ENCODE measurements around the gene C2CD3. TPM values are rescaled to one million over a fixed set of nuclear protein-coding genes. Genes with fewer than 3 reads are reported as not detected.

The C2CD3 gene
- total RNA-seq, 1 donor from 2014 or later, result 23.8 TPM

GRCh38 chr11:74195828-74196227 is 25.0 kb upstream of the C2CD3 start:
- no peaks in the 10 kb centered on the region for H3K4me1 ChIP-seq
- H3K27me3 ChIP-seq, result no peaks in the 10 kb centered on the region
- no peaks in the 10 kb centered on the region for H3K36me3 ChIP-seq
- H3K9me3 ChIP-seq, result no peaks in the 10 kb centered on the region
- H3K27ac ChIP-seq, result no peak overlapping the region
- intact Hi-C loops (cut with DNase I), result no loop called here
- TF ChIP-seq POLR2AphosphoS5 (IDR thresholded peaks at IDR 0.05; ENCODE audit: insufficient read depth in 1 of 2, low read depth in 1 of 2), result no peak
- TF ChIP-seq, protein P1, sequence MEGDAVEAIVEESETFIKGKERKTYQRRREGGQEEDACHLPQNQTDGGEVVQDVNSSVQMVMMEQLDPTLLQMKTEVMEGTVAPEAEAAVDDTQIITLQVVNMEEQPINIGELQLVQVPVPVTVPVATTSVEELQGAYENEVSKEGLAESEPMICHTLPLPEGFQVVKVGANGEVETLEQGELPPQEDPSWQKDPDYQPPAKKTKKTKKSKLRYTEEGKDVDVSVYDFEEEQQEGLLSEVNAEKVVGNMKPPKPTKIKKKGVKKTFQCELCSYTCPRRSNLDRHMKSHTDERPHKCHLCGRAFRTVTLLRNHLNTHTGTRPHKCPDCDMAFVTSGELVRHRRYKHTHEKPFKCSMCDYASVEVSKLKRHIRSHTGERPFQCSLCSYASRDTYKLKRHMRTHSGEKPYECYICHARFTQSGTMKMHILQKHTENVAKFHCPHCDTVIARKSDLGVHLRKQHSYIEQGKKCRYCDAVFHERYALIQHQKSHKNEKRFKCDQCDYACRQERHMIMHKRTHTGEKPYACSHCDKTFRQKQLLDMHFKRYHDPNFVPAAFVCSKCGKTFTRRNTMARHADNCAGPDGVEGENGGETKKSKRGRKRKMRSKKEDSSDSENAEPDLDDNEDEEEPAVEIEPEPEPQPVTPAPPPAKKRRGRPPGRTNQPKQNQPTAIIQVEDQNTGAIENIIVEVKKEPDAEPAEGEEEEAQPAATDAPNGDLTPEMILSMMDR (IDR thresholded peaks at IDR 0.05), result no peak
- TF ChIP-seq POLR2A (IDR thresholded peaks at IDR 0.05), result no peak
- no peak for DNase-seq (ENCODE audit: extremely low spot score in 2 of 2)
- no peak overlapping the region for H3K4me3 ChIP-seq

- Histone ChIP-seq H3K4me1 (peaks cover 6% of the 10 kb centered on the region), H3K27ac (no peak overlapping the region), H3K4me3 (no peak overlapping the region), H3K9me3 (no peaks in the 10 kb centered on the region), H3K36me3 (no peaks in the 10 kb centered on the region), H3K27me3 (no peaks in the 10 kb centered on the region)
- intact Hi-C loops (cut with DNase I), result no loop called here
- DNase-seq (ENCODE audit: extremely low spot score in 2 of 2), result no peak
- TF ChIP-seq POLR2AphosphoS5 (IDR thresholded peaks at IDR 0.05; ENCODE audit: insufficient read depth in 1 of 2, low read depth in 1 of 2) (no peak), POLR2A (IDR thresholded peaks at IDR 0.05) (no peak)
- TF ChIP-seq, protein P1 (IDR thresholded peaks at IDR 0.05), result no peak
Observed at GRCh38 chr11:74185695-74186094, 14.9 kb upstream of the C2CD3 start.

- Histone ChIP-seq H3K27ac (no peak overlapping the region), H3K27me3 (no peaks in the 10 kb centered on the region), H3K4me3 (no peak overlapping the region), H3K9me3 (no peaks in the 10 kb centered on the region), H3K36me3 (no peaks in the 10 kb centered on the region), H3K4me1 (peaks cover 6% of the 10 kb centered on the region)
- no peak for DNase-seq (ENCODE audit: extremely low spot score in 2 of 2)
- intact Hi-C loops (cut with DNase I), result no loop called here
- TF ChIP-seq, protein P1 (IDR thresholded peaks at IDR 0.05), result no peak
- TF ChIP-seq POLR2A (IDR thresholded peaks at IDR 0.05) (no peak), POLR2AphosphoS5 (IDR thresholded peaks at IDR 0.05; ENCODE audit: insufficient read depth in 1 of 2, low read depth in 1 of 2) (no peak)
Observed at GRCh38 chr11:74185285-74185684, 14.5 kb upstream of the C2CD3 start.

GRCh38 chr11:74182635-74183034 is 11.8 kb upstream of the C2CD3 start:
- no peaks in the 10 kb centered on the region for H3K36me3 ChIP-seq
- H3K4me1 ChIP-seq, result peaks cover 14% of the 10 kb centered on the region
- no peaks in the 10 kb centered on the region for H3K27me3 ChIP-seq
- H3K27ac ChIP-seq, result no peak overlapping the region
- no peak for DNase-seq (ENCODE audit: extremely low spot score in 2 of 2)
- TF ChIP-seq POLR2A (IDR thresholded peaks at IDR 0.05), result no peak
- TF ChIP-seq POLR2AphosphoS5 (IDR thresholded peaks at IDR 0.05; ENCODE audit: insufficient read depth in 1 of 2, low read depth in 1 of 2), result no peak
- TF ChIP-seq, protein P1 (IDR thresholded peaks at IDR 0.05), result no peak
- intact Hi-C loops (cut with DNase I), result no loop called here
- no peak overlapping the region for H3K4me3 ChIP-seq
- no peaks in the 10 kb centered on the region for H3K9me3 ChIP-seq

DNA sequence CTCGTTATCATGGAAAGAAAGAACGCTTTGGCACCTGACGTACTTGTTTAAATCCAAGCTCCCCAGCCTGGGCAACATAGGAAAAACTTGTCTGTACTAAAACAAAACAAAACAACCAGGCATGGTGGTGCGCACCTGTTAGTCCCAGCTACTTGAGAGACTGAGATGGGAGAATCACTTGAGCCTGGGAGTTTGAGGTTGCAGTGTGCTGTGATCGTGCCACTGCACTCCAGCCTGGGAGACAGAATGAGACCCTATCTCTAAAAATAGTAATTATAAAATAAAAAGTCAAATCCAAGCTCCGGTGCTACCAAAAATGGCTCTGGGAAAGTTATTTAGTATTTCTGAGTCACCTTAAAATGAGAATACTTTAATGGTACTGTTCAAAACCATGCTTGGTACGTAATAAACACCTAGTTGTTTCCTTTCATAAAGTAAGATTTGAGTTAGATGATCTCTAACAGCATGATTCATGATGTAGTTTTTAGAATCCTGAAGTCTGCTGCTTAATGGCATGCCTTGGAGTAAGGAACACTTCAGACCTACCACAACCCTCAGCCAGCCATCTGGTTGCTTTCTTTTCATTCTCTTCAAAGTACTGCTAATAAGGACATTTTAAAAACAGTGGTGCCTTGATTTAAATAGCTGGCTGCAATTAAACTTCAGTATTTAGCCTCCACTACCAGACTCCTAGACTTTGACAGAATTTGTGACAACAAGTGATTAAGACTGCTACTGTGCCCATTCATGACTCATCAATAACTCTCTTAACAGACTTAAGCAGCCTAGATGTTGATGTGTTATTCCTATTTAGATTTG is 8.6 kb upstream of the C2CD3 start:
- DNase-seq (ENCODE audit: extremely low spot score in 2 of 2), result no peak
- Histone ChIP-seq H3K27me3 (no peaks in the 10 kb centered on the region), H3K27ac (no peak overlapping the region), H3K4me3 (no peak overlapping the region), H3K9me3 (no peaks in the 10 kb centered on the region), H3K4me1 (peaks cover 16% of the 10 kb centered on the region), H3K36me3 (no peaks in the 10 kb centered on the region)
- TF ChIP-seq POLR2A (IDR thresholded peaks at IDR 0.05), result no peak
- TF ChIP-seq, protein P1 (IDR thresholded peaks at IDR 0.05), result no peak
- intact Hi-C loops (cut with DNase I), result no loop called here
